DOHH2 (cell line): ENCODE measurements around the gene SPINT1.

Experiments used
- CTCF ChIP-seq: fragments of 200-600 bp; sonication (generic); IDR thresholded peaks from one replicate; pipeline ENCODE4 v1.5.1; 2014; ENCODE audit warnings: antibody characterized with exemption, mild to moderate bottlenecking, low read depth, low read length; ENCODE audit not compliant: poor library complexity, severe bottlenecking
- EZH2phosphoT487 ChIP-seq: fragments of 200-600 bp; sonication (generic); IDR thresholded peaks from 2 replicates; pipeline ENCODE4 v1.6.1; 2017; ENCODE audit warnings: borderline replicate concordance, mild to moderate bottlenecking, antibody characterized with exemption, low read length, moderate library complexity, mixed read lengths

GRCh38 chr15:40893019-40893670 lies 49.3 kb downstream of the SPINT1 start:
- no peak for TF ChIP-seq CTCF
- TF ChIP-seq EZH2phosphoT487, result no peak
